ENCODE results near the gene STOM.

DNA sequence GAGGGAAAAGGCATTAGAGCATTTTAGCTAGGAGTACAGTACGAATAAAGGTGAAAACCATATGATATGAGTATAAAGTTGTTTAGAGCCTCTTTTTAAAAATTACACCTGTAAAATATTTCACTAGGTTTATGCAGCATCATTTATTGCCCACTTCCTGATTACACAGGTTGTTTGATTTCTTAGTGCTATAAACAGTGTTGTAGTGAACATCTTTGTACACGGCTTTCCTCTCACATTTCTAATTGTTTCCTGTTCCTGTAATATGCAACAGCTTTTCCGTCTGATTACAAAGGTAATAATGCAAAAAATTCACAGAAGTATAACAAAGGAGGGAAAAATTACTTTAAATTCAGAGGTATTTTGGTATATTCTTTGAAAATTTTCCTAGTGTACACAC lies 13.0 kb downstream of the STOM start:
- TF ChIP-seq, protein P1, sequence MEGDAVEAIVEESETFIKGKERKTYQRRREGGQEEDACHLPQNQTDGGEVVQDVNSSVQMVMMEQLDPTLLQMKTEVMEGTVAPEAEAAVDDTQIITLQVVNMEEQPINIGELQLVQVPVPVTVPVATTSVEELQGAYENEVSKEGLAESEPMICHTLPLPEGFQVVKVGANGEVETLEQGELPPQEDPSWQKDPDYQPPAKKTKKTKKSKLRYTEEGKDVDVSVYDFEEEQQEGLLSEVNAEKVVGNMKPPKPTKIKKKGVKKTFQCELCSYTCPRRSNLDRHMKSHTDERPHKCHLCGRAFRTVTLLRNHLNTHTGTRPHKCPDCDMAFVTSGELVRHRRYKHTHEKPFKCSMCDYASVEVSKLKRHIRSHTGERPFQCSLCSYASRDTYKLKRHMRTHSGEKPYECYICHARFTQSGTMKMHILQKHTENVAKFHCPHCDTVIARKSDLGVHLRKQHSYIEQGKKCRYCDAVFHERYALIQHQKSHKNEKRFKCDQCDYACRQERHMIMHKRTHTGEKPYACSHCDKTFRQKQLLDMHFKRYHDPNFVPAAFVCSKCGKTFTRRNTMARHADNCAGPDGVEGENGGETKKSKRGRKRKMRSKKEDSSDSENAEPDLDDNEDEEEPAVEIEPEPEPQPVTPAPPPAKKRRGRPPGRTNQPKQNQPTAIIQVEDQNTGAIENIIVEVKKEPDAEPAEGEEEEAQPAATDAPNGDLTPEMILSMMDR (conservative IDR thresholded peaks at IDR 0.05; ENCODE audit: low read depth, low read length): no peak
- TF ChIP-seq EZH2 (IDR thresholded peaks at IDR 0.05; ENCODE audit: low read length, unreplicated experiment): no peak
- TF ChIP-seq EZH2phosphoT487 (IDR thresholded peaks at IDR 0.05; ENCODE audit: borderline replicate concordance, low read length): no peak
